Uterus (tissue), 2 donors: ENCODE measurements around the gene KLK3.

Experiments used
- POLR2A ChIP-seq, 2 donors: fragments of 450-650 bp; IDR thresholded peaks; one replicate each; pipeline ENCODE4 v1.6.1; 2016; ENCODE audit warnings: antibody characterized with exemption in 2 of 2, mild to moderate bottlenecking in 1 of 2, moderate library complexity in 1 of 2
- TF ChIP-seq, protein P1 (sequence below), 4 experiments: fragments of 200-600 bp in 2 of 4; fragments of 450-650 bp in 2 of 4; sonication (generic) in 2 of 4; IDR thresholded peaks; one replicate each; pipeline ENCODE4 v1.5.1; 2016 to 2019; ENCODE audit warnings: antibody characterized with exemption in 4 of 4, mild to moderate bottlenecking in 2 of 4, moderate library complexity in 1 of 4

- TF ChIP-seq POLR2A (IDR thresholded peaks at IDR 0.05), result no peak
- TF ChIP-seq, protein P1, sequence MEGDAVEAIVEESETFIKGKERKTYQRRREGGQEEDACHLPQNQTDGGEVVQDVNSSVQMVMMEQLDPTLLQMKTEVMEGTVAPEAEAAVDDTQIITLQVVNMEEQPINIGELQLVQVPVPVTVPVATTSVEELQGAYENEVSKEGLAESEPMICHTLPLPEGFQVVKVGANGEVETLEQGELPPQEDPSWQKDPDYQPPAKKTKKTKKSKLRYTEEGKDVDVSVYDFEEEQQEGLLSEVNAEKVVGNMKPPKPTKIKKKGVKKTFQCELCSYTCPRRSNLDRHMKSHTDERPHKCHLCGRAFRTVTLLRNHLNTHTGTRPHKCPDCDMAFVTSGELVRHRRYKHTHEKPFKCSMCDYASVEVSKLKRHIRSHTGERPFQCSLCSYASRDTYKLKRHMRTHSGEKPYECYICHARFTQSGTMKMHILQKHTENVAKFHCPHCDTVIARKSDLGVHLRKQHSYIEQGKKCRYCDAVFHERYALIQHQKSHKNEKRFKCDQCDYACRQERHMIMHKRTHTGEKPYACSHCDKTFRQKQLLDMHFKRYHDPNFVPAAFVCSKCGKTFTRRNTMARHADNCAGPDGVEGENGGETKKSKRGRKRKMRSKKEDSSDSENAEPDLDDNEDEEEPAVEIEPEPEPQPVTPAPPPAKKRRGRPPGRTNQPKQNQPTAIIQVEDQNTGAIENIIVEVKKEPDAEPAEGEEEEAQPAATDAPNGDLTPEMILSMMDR (IDR thresholded peaks at IDR 0.05), result no peak
Measured at GRCh38 chr19:50874211-50874610, 19.5 kb downstream of the KLK3 start.
